Measurements from ENCODE around the gene AMFR. TPM values are rescaled to one million over a fixed set of nuclear protein-coding genes. Genes with fewer than 3 reads are reported as not detected.

The AMFR gene
- total RNA-seq, 1 donor from 2014 or later, result 66.4 TPM

GRCh38 chr16:56321571-56321970 is 103.8 kb downstream of the AMFR start:
- peak overlapping the region; percentile 29 for H3K27ac Mint-ChIP-seq (ENCODE audit: unreplicated experiment)
- no peak overlapping the region for H3K4me3 Mint-ChIP-seq
- DNase-seq (ENCODE audit: low read depth, low spot score), result no peak
- peaks cover 14% of the 10 kb centered on the region for H3K4me1 Mint-ChIP-seq
- no peak for TF ChIP-seq CTCF (conservative IDR thresholded peaks at IDR 0.05)
- no peaks in the 10 kb centered on the region for H3K36me3 Mint-ChIP-seq (ENCODE audit: low read depth)
- H3K9me3 Mint-ChIP-seq, result no peaks in the 10 kb centered on the region
- H3K27me3 Mint-ChIP-seq (ENCODE audit: low read depth), result no peaks in the 10 kb centered on the region

GRCh38 chr16:56320811-56321558 is 104.4 kb downstream of the AMFR start:
- Mint-ChIP-seq H3K9me3 (no peaks in the 10 kb centered on the region), H3K36me3 (ENCODE audit: low read depth) (no peaks in the 10 kb centered on the region), H3K27me3 (ENCODE audit: low read depth) (no peaks in the 10 kb centered on the region), H3K27ac (ENCODE audit: unreplicated experiment) (peak overlapping the region; percentile 83), H3K4me1 (peaks cover 14% of the 10 kb centered on the region), H3K4me3 (no peak overlapping the region)
- DNase-seq (ENCODE audit: low read depth, low spot score), result no peak
- TF ChIP-seq CTCF (conservative IDR thresholded peaks at IDR 0.05), result no peak

- TF ChIP-seq CTCF (conservative IDR thresholded peaks at IDR 0.05), result no peak
- Mint-ChIP-seq H3K36me3 (ENCODE audit: low read depth) (no peaks in the 10 kb centered on the region), H3K9me3 (no peaks in the 10 kb centered on the region), H3K4me3 (no peak overlapping the region), H3K27ac (ENCODE audit: unreplicated experiment) (no peak overlapping the region), H3K27me3 (ENCODE audit: low read depth) (no peaks in the 10 kb centered on the region), H3K4me1 (peaks cover 14% of the 10 kb centered on the region)
- DNase-seq (ENCODE audit: low read depth, low spot score), result no peak
These were observed 105.3 kb downstream of the AMFR start for GRCh38 chr16:56320056-56320455.

GRCh38 chr16:56319376-56319775 is 106.0 kb downstream of the AMFR start:
- no peak overlapping the region for H3K4me3 Mint-ChIP-seq
- H3K9me3 Mint-ChIP-seq, result no peaks in the 10 kb centered on the region
- H3K27me3 Mint-ChIP-seq (ENCODE audit: low read depth), result no peaks in the 10 kb centered on the region
- no peaks in the 10 kb centered on the region for H3K36me3 Mint-ChIP-seq (ENCODE audit: low read depth)
- DNase-seq (ENCODE audit: low read depth, low spot score), result no peak
- H3K4me1 Mint-ChIP-seq, result peaks cover 14% of the 10 kb centered on the region
- no peak for TF ChIP-seq CTCF (conservative IDR thresholded peaks at IDR 0.05)
- no peak overlapping the region for H3K27ac Mint-ChIP-seq (ENCODE audit: unreplicated experiment)

GRCh38 chr16:56318827-56319140 is 106.6 kb downstream of the AMFR start:
- no peak for DNase-seq (ENCODE audit: low read depth, low spot score)
- no peak overlapping the region for H3K27ac Mint-ChIP-seq (ENCODE audit: unreplicated experiment)
- no peaks in the 10 kb centered on the region for H3K9me3 Mint-ChIP-seq
- H3K36me3 Mint-ChIP-seq (ENCODE audit: low read depth), result no peaks in the 10 kb centered on the region
- no peak for TF ChIP-seq CTCF (conservative IDR thresholded peaks at IDR 0.05)
- no peaks in the 10 kb centered on the region for H3K27me3 Mint-ChIP-seq (ENCODE audit: low read depth)
- H3K4me1 Mint-ChIP-seq, result peaks cover 14% of the 10 kb centered on the region
- H3K4me3 Mint-ChIP-seq, result no peak overlapping the region
